Dedifferentiated amniotic fluid mesenchymal stem cell (primary cell): Measurements from ENCODE around the gene SLC35E2B.

ENCODE experiments used
- DNase-seq: peaks from one replicate; pipeline ENCODE4 v3.0.0-alpha.2; 2016; ENCODE audit errors: extremely low spot score

Gene SLC35E2B

GRCh38 chr1:1612104-1612400 lies 80.5 kb downstream of the SLC35E2B start:
- DNase-seq: no peak

DNA sequence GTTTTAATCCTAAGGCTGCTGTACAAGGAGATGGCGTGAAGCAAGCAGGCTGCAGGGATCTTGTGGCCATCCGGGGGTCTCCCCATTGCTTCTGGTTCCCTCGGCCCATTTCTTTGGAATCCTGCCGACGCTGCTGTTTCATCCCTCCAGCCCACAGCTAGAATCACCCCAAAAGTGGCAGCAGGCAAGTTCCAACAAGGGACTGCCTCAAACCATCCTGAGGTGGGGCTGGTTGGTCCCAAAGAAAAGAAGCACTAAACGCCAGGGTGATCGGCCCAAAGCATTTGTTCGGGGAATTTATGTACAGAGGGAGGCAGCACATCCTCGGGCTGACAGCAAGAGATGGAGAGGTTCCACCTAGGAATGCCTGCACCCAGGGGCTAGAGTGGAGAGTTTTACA lies 81.8 kb downstream of the SLC35E2B start:
- no peak for DNase-seq

- no peak for DNase-seq
Observed at GRCh38 chr1:1609822-1610485, 82.6 kb downstream of the SLC35E2B start.
